ENCODE results near the gene PTCH1.

The PTCH1 gene

DNA sequence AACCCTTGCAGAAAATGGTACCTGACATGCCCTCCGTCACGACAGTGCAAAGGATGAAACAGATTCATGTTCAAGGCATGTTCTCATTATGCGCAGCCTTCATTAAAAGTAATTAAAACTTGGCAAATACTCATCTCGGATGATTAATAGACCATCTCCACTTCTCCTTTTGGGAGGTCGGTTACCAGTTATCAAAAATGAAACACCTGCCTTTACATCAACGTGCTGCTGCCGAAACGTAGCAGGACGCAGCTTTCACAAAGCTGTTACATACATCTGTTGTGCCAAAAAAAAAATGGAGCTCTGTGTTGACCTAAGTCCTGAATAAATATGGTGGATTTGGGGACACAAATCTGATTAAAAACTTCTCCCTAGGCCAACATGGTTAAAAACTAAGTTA is 75.7 kb downstream of the PTCH1 start:
- no peak for DNase-seq (ENCODE audit: low read depth in 1 of 2, low spot score in 1 of 2)
- no peak overlapping the region for H3K27ac ChIP-seq (replicated peaks)
- no peaks in the 10 kb centered on the region for H3K27me3 ChIP-seq (ENCODE audit: insufficient read depth, poor library complexity, severe bottlenecking)
- TF ChIP-seq POLR2AphosphoS5 (IDR thresholded peaks at IDR 0.05; ENCODE audit: low read depth) (no peak), SPI1 (IDR thresholded peaks at IDR 0.05; ENCODE audit: borderline replicate concordance, low read depth) (no peak), GABPA (IDR thresholded peaks at IDR 0.05; ENCODE audit: low read depth) (no peak)
- TF ChIP-seq, protein P1, sequence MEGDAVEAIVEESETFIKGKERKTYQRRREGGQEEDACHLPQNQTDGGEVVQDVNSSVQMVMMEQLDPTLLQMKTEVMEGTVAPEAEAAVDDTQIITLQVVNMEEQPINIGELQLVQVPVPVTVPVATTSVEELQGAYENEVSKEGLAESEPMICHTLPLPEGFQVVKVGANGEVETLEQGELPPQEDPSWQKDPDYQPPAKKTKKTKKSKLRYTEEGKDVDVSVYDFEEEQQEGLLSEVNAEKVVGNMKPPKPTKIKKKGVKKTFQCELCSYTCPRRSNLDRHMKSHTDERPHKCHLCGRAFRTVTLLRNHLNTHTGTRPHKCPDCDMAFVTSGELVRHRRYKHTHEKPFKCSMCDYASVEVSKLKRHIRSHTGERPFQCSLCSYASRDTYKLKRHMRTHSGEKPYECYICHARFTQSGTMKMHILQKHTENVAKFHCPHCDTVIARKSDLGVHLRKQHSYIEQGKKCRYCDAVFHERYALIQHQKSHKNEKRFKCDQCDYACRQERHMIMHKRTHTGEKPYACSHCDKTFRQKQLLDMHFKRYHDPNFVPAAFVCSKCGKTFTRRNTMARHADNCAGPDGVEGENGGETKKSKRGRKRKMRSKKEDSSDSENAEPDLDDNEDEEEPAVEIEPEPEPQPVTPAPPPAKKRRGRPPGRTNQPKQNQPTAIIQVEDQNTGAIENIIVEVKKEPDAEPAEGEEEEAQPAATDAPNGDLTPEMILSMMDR (IDR thresholded peaks at IDR 0.05; ENCODE audit: insufficient read depth, low read length), result no peak
- TF ChIP-seq, protein P2, sequence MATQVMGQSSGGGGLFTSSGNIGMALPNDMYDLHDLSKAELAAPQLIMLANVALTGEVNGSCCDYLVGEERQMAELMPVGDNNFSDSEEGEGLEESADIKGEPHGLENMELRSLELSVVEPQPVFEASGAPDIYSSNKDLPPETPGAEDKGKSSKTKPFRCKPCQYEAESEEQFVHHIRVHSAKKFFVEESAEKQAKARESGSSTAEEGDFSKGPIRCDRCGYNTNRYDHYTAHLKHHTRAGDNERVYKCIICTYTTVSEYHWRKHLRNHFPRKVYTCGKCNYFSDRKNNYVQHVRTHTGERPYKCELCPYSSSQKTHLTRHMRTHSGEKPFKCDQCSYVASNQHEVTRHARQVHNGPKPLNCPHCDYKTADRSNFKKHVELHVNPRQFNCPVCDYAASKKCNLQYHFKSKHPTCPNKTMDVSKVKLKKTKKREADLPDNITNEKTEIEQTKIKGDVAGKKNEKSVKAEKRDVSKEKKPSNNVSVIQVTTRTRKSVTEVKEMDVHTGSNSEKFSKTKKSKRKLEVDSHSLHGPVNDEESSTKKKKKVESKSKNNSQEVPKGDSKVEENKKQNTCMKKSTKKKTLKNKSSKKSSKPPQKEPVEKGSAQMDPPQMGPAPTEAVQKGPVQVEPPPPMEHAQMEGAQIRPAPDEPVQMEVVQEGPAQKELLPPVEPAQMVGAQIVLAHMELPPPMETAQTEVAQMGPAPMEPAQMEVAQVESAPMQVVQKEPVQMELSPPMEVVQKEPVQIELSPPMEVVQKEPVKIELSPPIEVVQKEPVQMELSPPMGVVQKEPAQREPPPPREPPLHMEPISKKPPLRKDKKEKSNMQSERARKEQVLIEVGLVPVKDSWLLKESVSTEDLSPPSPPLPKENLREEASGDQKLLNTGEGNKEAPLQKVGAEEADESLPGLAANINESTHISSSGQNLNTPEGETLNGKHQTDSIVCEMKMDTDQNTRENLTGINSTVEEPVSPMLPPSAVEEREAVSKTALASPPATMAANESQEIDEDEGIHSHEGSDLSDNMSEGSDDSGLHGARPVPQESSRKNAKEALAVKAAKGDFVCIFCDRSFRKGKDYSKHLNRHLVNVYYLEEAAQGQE (IDR thresholded peaks at IDR 0.05; ENCODE audit: insufficient replicate concordance, low read depth), result no peak
- no peak overlapping the region for H3K4me3 ChIP-seq (replicated peaks; ENCODE audit: insufficient read depth, low read length)

DNA sequence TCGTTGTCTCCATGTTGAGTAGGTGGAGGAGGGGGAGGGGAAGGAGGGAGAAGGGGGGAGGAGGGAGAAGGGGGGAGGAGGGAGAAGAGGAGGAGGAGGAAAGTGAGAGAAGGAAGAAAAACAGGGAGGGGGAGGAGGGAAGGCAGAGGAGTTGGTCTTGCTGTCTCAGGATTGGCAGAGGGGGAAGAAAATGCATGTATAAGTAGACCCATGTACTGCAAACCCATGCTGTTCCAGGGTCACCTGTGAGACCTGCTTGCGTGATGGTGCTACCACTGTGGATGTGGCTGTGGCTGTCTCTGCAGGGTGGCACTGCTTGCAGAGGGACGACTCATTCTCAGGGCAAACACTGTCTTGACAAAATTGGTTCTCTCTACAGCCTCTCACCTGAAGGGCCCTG is 76.3 kb downstream of the PTCH1 start:
- H3K27me3 ChIP-seq (ENCODE audit: insufficient read depth, poor library complexity, severe bottlenecking), result no peaks in the 10 kb centered on the region
- no peak for TF ChIP-seq POLR2AphosphoS5 (IDR thresholded peaks at IDR 0.05; ENCODE audit: low read depth)
- no peak for TF ChIP-seq GABPA (IDR thresholded peaks at IDR 0.05; ENCODE audit: low read depth)
- no peak for TF ChIP-seq SPI1 (IDR thresholded peaks at IDR 0.05; ENCODE audit: borderline replicate concordance, low read depth)
- TF ChIP-seq, protein P2 (IDR thresholded peaks at IDR 0.05; ENCODE audit: insufficient replicate concordance, low read depth), result no peak
- TF ChIP-seq, protein P1 (IDR thresholded peaks at IDR 0.05; ENCODE audit: insufficient read depth, low read length), result no peak
- no peak overlapping the region for H3K4me3 ChIP-seq (replicated peaks; ENCODE audit: insufficient read depth, low read length)
- DNase-seq (ENCODE audit: low read depth in 1 of 2, low spot score in 1 of 2), result no peak
- H3K27ac ChIP-seq (replicated peaks), result no peak overlapping the region

DNA sequence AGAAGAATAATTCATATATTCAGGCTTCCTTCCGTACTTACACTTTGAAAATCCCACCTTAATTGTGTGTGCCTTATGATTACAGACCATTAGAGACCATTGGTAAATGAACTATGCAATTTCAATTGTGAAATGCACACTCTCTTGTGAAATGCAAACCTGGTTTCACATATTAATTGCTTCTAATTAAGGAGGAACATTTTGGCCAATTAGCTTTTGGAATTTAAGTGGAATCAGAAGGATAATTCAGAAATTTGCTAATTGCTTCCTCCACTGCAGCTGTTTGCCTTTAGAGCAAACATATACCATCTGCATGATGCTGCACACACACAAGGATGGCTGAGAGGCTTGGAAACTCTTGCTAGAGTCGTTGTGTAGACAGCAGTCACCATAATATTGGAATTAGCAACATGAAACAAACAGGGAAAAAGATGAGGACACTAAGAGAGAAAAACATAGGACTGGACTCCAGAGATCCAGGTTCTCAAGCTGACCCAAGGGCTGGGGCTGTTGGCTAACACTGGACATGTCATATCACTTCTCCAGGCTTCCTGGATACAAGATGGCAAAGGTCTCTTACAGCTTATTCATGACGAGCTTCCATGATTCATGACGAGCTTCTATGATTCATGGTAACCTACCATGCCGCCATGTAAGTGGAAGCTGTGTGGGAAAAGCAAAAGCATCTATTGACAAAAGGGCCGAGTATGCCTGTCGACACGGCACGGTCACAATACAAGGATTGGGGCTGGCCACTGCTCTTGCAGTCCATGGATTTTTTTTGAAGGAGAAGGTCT is 78.0 kb downstream of the PTCH1 start:
- no peak overlapping the region for H3K27ac ChIP-seq (replicated peaks)
- no peaks in the 10 kb centered on the region for H3K27me3 ChIP-seq (ENCODE audit: insufficient read depth, poor library complexity, severe bottlenecking)
- no peak overlapping the region for H3K4me3 ChIP-seq (replicated peaks; ENCODE audit: insufficient read depth, low read length)
- DNase-seq (ENCODE audit: low read depth in 1 of 2, low spot score in 1 of 2), result no peak
- TF ChIP-seq POLR2AphosphoS5 (IDR thresholded peaks at IDR 0.05; ENCODE audit: low read depth), result no peak
- TF ChIP-seq, protein P2 (IDR thresholded peaks at IDR 0.05; ENCODE audit: insufficient replicate concordance, low read depth), result no peak
- TF ChIP-seq GABPA (IDR thresholded peaks at IDR 0.05; ENCODE audit: low read depth), result no peak
- TF ChIP-seq, protein P1 (IDR thresholded peaks at IDR 0.05; ENCODE audit: insufficient read depth, low read length), result no peak
- TF ChIP-seq SPI1 (IDR thresholded peaks at IDR 0.05; ENCODE audit: borderline replicate concordance, low read depth), result no peak
